ENCODE results near the gene FYCO1.
"Not testable (repeated sequence)": the region's sequence is repeated elsewhere in the genome, so short reads cannot be mapped to it uniquely, and the experiment has no call there.

DNA sequence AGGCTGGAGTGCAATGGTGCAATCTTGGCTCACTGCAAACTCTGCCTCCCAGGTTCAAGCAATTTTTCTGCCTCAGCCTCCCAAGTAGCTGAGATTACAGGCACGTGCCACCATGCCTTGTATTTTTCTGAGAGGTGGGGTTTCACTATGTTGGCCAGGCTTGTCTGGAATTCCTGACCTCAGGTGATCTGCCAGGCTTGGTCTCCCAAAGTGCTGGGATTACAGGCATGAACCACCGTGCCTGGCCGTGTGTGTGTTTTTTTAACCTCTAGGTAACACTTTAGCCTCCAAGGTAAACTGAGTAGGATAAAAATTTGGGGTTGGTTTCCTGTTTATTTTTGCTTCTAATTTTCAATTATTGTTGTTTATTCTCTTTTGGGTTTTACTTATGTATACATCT, 42.4 kb upstream of the FYCO1 start:
- TF ChIP-seq, protein P1, sequence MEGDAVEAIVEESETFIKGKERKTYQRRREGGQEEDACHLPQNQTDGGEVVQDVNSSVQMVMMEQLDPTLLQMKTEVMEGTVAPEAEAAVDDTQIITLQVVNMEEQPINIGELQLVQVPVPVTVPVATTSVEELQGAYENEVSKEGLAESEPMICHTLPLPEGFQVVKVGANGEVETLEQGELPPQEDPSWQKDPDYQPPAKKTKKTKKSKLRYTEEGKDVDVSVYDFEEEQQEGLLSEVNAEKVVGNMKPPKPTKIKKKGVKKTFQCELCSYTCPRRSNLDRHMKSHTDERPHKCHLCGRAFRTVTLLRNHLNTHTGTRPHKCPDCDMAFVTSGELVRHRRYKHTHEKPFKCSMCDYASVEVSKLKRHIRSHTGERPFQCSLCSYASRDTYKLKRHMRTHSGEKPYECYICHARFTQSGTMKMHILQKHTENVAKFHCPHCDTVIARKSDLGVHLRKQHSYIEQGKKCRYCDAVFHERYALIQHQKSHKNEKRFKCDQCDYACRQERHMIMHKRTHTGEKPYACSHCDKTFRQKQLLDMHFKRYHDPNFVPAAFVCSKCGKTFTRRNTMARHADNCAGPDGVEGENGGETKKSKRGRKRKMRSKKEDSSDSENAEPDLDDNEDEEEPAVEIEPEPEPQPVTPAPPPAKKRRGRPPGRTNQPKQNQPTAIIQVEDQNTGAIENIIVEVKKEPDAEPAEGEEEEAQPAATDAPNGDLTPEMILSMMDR (IDR thresholded peaks at IDR 0.05; ENCODE audit: borderline replicate concordance, extremely low read depth, low read length, poor library complexity, severe bottlenecking) = not testable (repeated sequence)
- not testable (repeated sequence) for TF ChIP-seq EZH2 (IDR thresholded peaks at IDR 0.05; ENCODE audit: borderline replicate concordance, low read depth, low read length, severe bottlenecking)

Measured in DND-41 (cell line).